ENCODE measurements around the gene NLGN1.

- TF ChIP-seq RAD21 (conservative IDR thresholded peaks at IDR 0.05) (no peak), EZH2 (IDR thresholded peaks at IDR 0.05; ENCODE audit: borderline replicate concordance, insufficient read depth, low read length, poor library complexity, severe bottlenecking) (no peak), SMC3 (conservative IDR thresholded peaks at IDR 0.05; ENCODE audit: poor library complexity) (no peak)
These were observed 246.8 kb downstream of the NLGN1 start for GRCh38 chr3:173644086-173645082.

All from neural cell (in vitro differentiated cells).